Camera-type eye (tissue), 1 donor: ENCODE results near the gene MBD1. TPM values are rescaled to one million over a fixed set of nuclear protein-coding genes. Genes with fewer than 3 reads are reported as not detected.

Experiments
- total RNA-seq: library from RNA; depleted of rRNA; stranded (reverse); fragments of >200 nt; gene quantifications from one replicate; pipeline ENCODE4 v1.2.3, GENCODE V29; 2014

Gene MBD1, protein sequence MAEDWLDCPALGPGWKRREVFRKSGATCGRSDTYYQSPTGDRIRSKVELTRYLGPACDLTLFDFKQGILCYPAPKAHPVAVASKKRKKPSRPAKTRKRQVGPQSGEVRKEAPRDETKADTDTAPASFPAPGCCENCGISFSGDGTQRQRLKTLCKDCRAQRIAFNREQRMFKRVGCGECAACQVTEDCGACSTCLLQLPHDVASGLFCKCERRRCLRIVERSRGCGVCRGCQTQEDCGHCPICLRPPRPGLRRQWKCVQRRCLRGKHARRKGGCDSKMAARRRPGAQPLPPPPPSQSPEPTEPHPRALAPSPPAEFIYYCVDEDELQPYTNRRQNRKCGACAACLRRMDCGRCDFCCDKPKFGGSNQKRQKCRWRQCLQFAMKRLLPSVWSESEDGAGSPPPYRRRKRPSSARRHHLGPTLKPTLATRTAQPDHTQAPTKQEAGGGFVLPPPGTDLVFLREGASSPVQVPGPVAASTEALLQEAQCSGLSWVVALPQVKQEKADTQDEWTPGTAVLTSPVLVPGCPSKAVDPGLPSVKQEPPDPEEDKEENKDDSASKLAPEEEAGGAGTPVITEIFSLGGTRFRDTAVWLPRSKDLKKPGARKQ
- 104 TPM for total RNA-seq

DNA sequence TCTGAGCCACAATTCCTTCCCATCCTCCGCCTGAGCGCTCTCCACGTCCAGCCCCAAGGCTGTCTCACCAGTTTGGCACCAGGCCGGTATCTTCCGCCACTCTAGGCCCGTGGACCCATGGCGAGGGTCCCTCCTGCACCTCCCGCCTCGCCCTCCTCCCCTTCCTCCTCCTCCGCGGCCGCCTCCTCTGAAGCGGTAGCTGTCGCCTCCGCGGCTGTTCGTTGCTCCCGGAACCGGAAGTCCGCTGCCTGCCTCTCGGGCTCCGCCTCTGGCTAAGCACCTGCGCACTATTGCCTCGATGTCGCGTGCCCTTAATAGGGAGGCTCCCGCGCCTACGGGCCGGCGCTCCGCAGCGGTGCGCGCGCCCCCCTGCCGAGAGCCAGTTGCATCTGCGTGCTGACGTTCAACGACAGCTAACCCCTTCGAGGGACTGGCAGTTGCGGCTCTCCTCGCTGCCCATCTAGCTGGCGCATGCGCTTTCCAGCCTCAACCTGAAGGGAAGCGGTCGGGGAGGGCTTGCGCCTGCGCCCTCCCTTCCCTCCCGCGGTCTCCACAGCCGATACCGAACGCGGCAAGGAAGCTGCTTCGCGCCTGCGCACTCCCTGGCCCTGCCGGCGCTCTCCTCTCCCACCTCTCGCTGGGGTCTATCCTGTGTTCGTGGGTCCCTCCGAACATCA, at the start of gene MBD1:
TSS of gene MBD1 (minus strand) at position 229 of the 677 bp plus-strand sequence. CDS start 1,531 bp downstream, outside the sequence.

DNA sequence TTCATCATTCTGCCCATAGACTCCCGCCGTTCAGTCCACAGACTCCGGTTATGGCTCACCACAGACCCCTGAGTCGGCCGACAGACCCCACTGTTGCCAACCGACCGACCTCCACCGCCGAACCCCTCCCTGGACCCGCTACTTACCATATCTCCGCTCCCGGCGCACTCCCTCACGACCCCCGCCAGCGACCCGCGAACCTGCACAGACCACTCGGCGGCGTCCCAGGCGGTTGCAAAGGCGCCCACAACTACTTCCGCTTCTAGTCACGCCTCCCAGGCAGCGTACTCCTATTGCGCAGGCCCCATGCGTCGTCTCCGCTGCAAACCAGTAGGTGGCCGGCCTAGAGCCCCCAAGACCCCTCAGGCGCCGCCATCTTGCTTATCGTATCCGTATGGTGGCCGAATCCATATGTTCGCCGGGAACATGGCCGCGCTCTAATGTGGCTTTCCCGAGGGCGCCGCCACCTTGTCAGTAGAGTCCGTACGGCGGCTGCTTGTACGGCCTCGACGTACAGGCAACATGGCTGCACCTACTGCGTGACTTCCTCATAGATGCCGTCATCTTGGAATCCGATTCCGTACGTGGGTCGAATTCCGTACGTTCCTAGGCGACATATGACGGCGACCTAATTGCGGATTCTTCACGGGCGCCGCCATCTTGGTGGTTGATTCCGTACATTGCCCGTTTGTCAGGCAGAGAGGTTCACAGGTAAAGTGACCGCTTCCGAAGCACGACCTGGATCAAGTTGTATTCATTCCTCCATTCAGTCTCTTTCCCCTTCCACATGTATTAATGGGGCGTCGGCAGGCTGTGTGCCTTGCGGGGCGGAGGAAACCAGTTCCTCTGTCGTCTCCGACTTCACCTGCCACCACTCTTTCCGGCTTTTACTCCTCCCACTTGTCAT, 6.4 kb upstream of the MBD1 start, which contains the start of gene CXXC1:
TSS of gene CXXC1 (minus strand) at position 252 of the 907 bp plus-strand sequence. CDS start at position 149, 103 bp downstream.

DNA sequence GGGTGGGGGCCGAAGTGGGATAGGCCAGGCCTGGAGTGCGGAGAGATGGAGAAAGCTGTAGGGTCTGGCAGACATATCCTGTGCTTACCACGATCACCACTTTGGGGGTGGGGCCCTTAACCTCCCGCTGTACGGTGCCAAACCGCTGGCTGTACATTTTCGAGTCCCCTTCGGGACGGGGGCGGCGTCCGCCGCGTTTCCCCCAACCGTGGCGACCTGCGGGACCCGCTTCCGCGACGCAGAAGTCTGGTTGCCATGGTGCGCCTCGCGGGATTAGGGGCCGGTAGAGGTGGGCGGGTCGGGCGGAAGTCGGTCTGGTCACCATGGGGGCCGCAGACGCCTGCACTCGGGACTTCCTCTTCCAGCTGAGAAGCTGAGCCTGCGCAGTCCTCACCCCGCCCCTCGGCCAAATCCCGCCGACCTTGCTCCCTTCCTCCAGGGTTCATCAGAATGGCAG, 15.0 kb downstream of the MBD1 start, which contains the start of gene CFAP53:
TSS of gene CFAP53 (minus strand) at position 248 of the 457 bp plus-strand sequence. CDS start at position 157, 91 bp downstream.

Other genes with a start within 250 kb of the MBD1 start
- gene MYO5B, start 86.4 kb downstream of the MBD1 start, total RNA-seq, result 56.7 TPM
- 1.2 TPM for gene CFAP53, start 15.0 kb downstream of the MBD1 start, total RNA-seq
- gene CXXC1, start 6.2 kb upstream of the MBD1 start, total RNA-seq, result 62.3 TPM
- gene SKA1, start 93.5 kb upstream of the MBD1 start, total RNA-seq, result 2.5 TPM